Hepatocyte (in vitro differentiated cells): Measurements from ENCODE around the gene UBR1. TPM values are rescaled to one million over a fixed set of nuclear protein-coding genes. Genes with fewer than 3 reads are reported as not detected.

Experiments used
- DNase-seq: peaks from one replicate; pipeline ENCODE4 v3.0.0-alpha.2; 2016; ENCODE audit warnings: low spot score
- H2AFZ ChIP-seq: fragments of 200-600 bp; sonication (generic); 2 replicates; pipeline ENCODE4 v1.6.0; 2016; ENCODE audit warnings: antibody characterized with exemption, mild to moderate bottlenecking
- H3K27ac ChIP-seq: fragments of 200-600 bp; sonication (generic); 2 replicates; pipeline ENCODE4 v1.5.1; 2016; ENCODE audit warnings: mild to moderate bottlenecking
- H3K27me3 ChIP-seq: fragments of 200-600 bp; sonication (generic); 2 replicates; pipeline ENCODE4 v1.6.1; 2016
- H3K36me3 ChIP-seq: fragments of 200-600 bp; sonication (generic); replicated peaks from 2 replicates; pipeline ENCODE4 v1.5.1; 2016; ENCODE audit warnings: low read depth; ENCODE audit not compliant: insufficient read depth
- H3K4me1 ChIP-seq: fragments of 200-600 bp; sonication (generic); 2 replicates; pipeline ENCODE4 v1.5.1; 2016; ENCODE audit warnings: mild to moderate bottlenecking, moderate library complexity; ENCODE audit not compliant: insufficient read depth
- H3K4me2 ChIP-seq: fragments of 200-600 bp; sonication (generic); 2 replicates; pipeline ENCODE4 v1.6.0; 2016
- H3K4me3 ChIP-seq: fragments of 200-600 bp; sonication (generic); 2 replicates; pipeline ENCODE4 v1.5.1; 2016; ENCODE audit warnings: mild to moderate bottlenecking
- H3K79me2 ChIP-seq: fragments of 200-600 bp; sonication (generic); 2 replicates; pipeline ENCODE4 v1.6.0; 2017; ENCODE audit warnings: mild to moderate bottlenecking
- H3K9me2 ChIP-seq: fragments of 200-600 bp; sonication (generic); replicated peaks from 2 replicates; pipeline ENCODE4 v1.6.0; 2017; ENCODE audit warnings: mild to moderate bottlenecking; ENCODE audit not compliant: insufficient read depth
- H3K9me3 ChIP-seq: fragments of 200-600 bp; sonication (generic); 2 replicates; pipeline ENCODE4 v1.5.1; 2016; ENCODE audit warnings: low read depth, mild to moderate bottlenecking
- H4K20me1 ChIP-seq: fragments of 200-600 bp; sonication (generic); 2 replicates; pipeline ENCODE4 v1.6.0; 2016; ENCODE audit warnings: mild to moderate bottlenecking; ENCODE audit not compliant: insufficient read depth, poor library complexity, severe bottlenecking
- CTCF ChIP-seq: fragments of 200-600 bp; sonication (generic); IDR thresholded peaks from 2 replicates; pipeline ENCODE4 v1.5.1; 2016; ENCODE audit warnings: antibody characterized with exemption, mild to moderate bottlenecking; ENCODE audit not compliant: poor library complexity
- EZH2 ChIP-seq: fragments of 200-600 bp; sonication (generic); IDR thresholded peaks from 2 replicates; pipeline ENCODE4 v1.6.1; 2016; ENCODE audit warnings: antibody characterized with exemption, mild to moderate bottlenecking, borderline replicate concordance
- EZH2phosphoT487 ChIP-seq: fragments of 200-600 bp; sonication (generic); IDR thresholded peaks from one replicate; pipeline ENCODE4 v1.6.1; 2018; ENCODE audit warnings: antibody characterized with exemption, mild to moderate bottlenecking, low read depth, moderate library complexity; ENCODE audit not compliant: unreplicated experiment, severe bottlenecking
- WGBS: methylation state at CpG from one replicate; pipeline ENCODE4 v1.1.6; 2016; ENCODE audit warnings: low lambda C conversion rate; ENCODE audit errors: missing lambda C conversion rate; 5-methylcytosine and 5-hydroxymethylcytosine counted together
- polyA plus RNA-seq: library from polyadenylated mRNA; unstranded; fragments of >200 nt; fragmentation: Nextera tagmentation; extraction: Ambion mirVana; gene quantifications from 2 replicates; pipeline ENCODE4 v1.2.1, GENCODE V29; 2016
- total RNA-seq: library from RNA; depleted of rRNA; stranded (reverse); fragments of >200 nt; gene quantifications from 2 replicates; pipeline ENCODE4 v1.2.3, GENCODE V29; 2014

Gene UBR1
- total and polyA plus RNA-seq, 2 experiments from 2014 or later = 14.8 to 32.5 TPM

GRCh38 chr15:42973114-42973513 is 132.7 kb downstream of the UBR1 start:
- Histone ChIP-seq H3K4me3 (no peak overlapping the region), H3K27me3 (no peaks in the 10 kb centered on the region), H3K79me2 (no peaks in the 10 kb centered on the region), H4K20me1 (no peaks in the 10 kb centered on the region), H3K36me3 (peaks cover 5% of the 10 kb centered on the region), H3K27ac (no peak overlapping the region), H3K4me1 (no peaks in the 10 kb centered on the region), H2AFZ (no peak overlapping the region), H3K9me3 (no peaks in the 10 kb centered on the region), H3K9me2 (no peaks in the 10 kb centered on the region), H3K4me2 (no peak overlapping the region)
- TF ChIP-seq EZH2 (no peak), CTCF (no peak), EZH2phosphoT487 (no peak)
- no peak for DNase-seq
- WGBS = 91% methylated on average over 4 of the region's 4 CpGs

GRCh38 chr15:42971830-42972229 is 134.0 kb downstream of the UBR1 start:
- no peaks in the 10 kb centered on the region for H3K27me3 ChIP-seq
- no peaks in the 10 kb centered on the region for H3K79me2 ChIP-seq
- 100% methylated on average over 1 of the region's 1 CpG for WGBS
- H3K9me2 ChIP-seq = no peaks in the 10 kb centered on the region
- no peak overlapping the region for H3K4me2 ChIP-seq
- DNase-seq = no peak
- no peak for TF ChIP-seq EZH2phosphoT487
- no peak for TF ChIP-seq EZH2
- no peak for TF ChIP-seq CTCF
- H3K9me3 ChIP-seq = no peaks in the 10 kb centered on the region
- peaks cover 3% of the 10 kb centered on the region for H3K36me3 ChIP-seq
- H3K27ac ChIP-seq = no peak overlapping the region
- H2AFZ ChIP-seq = no peak overlapping the region
- H3K4me3 ChIP-seq = no peak overlapping the region
- H4K20me1 ChIP-seq = no peaks in the 10 kb centered on the region
- no peaks in the 10 kb centered on the region for H3K4me1 ChIP-seq

GRCh38 chr15:42964476-42964875 is 141.4 kb downstream of the UBR1 start:
- no peak overlapping the region for H3K27ac ChIP-seq
- H3K9me2 ChIP-seq = no peaks in the 10 kb centered on the region
- H4K20me1 ChIP-seq = no peaks in the 10 kb centered on the region
- no peak overlapping the region for H3K4me2 ChIP-seq
- H3K4me3 ChIP-seq = no peak overlapping the region
- no peaks in the 10 kb centered on the region for H3K79me2 ChIP-seq
- peaks cover 5% of the 10 kb centered on the region for H3K36me3 ChIP-seq
- WGBS = 99% methylated on average over 5 of the region's 5 CpGs
- no peak overlapping the region for H2AFZ ChIP-seq
- TF ChIP-seq EZH2phosphoT487 (no peak), CTCF (no peak), EZH2 (no peak)
- no peaks in the 10 kb centered on the region for H3K9me3 ChIP-seq
- no peaks in the 10 kb centered on the region for H3K4me1 ChIP-seq
- no peaks in the 10 kb centered on the region for H3K27me3 ChIP-seq
- DNase-seq = no peak

- Histone ChIP-seq H3K79me2 (no peaks in the 10 kb centered on the region), H3K27ac (no peak overlapping the region), H3K9me2 (no peaks in the 10 kb centered on the region), H2AFZ (no peak overlapping the region), H3K4me2 (no peak overlapping the region), H4K20me1 (no peaks in the 10 kb centered on the region), H3K9me3 (no peaks in the 10 kb centered on the region), H3K36me3 (peaks cover 14% of the 10 kb centered on the region), H3K4me3 (no peak overlapping the region), H3K4me1 (no peaks in the 10 kb centered on the region), H3K27me3 (no peaks in the 10 kb centered on the region)
- no peak for DNase-seq
- TF ChIP-seq CTCF (no peak), EZH2phosphoT487 (no peak), EZH2 (no peak)
Measured at GRCh38 chr15:42955518-42955917, 150.3 kb downstream of the UBR1 start.
